SU-DHL-6 (cell line): ENCODE data around the gene VPS51.

Source experiments
- EZH2phosphoT487 ChIP-seq: fragments of 200-600 bp; sonication (generic), shearing (Covaris generic); conservative IDR thresholded peaks from 2 replicates; pipeline ENCODE4 v1.6.1; 2018; ENCODE audit warnings: mild to moderate bottlenecking, antibody characterized with exemption, low read length, moderate library complexity, mixed read lengths
- TF ChIP-seq, protein P1 (sequence below): fragments of 200-600 bp; sonication (generic); IDR thresholded peaks from one replicate; pipeline ENCODE4 v1.5.1; 2017; ENCODE audit warnings: antibody characterized with exemption, mild to moderate bottlenecking, low read length, moderate library complexity; ENCODE audit not compliant: insufficient read depth, poor library complexity, severe bottlenecking

DNA sequence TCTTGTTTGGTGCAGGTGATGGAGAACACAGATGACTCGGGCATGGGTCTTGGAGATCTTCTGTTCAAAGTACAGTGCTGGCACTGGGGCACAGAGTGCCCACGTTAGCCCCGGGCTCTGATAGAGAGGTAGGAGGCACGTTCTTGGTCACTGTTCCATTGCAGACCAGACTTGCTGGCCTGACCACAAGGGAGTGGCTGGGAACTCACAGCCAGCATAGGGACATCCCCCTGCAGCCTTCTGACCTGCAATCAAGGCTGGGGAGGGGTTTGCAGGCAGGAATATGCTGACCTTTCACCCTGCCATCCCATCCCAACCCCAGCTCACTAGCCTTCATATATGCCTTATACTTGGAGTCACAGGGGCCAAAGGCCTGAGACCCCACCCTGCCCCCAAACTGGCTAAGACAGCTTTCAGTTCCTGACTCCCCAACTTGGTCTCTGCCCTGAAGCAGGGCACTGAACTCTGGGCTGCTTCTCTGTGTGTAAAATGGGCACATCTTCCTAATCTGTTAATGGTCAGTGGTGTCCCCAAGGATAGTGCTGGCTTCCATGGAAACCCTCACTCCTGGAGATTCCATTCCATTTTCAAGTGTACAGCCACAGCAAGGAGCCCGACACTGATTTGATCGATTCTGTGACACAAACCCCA, 30.7 kb downstream of the VPS51 start:
- TF ChIP-seq, protein P1, sequence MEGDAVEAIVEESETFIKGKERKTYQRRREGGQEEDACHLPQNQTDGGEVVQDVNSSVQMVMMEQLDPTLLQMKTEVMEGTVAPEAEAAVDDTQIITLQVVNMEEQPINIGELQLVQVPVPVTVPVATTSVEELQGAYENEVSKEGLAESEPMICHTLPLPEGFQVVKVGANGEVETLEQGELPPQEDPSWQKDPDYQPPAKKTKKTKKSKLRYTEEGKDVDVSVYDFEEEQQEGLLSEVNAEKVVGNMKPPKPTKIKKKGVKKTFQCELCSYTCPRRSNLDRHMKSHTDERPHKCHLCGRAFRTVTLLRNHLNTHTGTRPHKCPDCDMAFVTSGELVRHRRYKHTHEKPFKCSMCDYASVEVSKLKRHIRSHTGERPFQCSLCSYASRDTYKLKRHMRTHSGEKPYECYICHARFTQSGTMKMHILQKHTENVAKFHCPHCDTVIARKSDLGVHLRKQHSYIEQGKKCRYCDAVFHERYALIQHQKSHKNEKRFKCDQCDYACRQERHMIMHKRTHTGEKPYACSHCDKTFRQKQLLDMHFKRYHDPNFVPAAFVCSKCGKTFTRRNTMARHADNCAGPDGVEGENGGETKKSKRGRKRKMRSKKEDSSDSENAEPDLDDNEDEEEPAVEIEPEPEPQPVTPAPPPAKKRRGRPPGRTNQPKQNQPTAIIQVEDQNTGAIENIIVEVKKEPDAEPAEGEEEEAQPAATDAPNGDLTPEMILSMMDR, result no peak
- no peak for TF ChIP-seq EZH2phosphoT487
